Stimulated activated memory B cell treated with anti-CD40 and anti-IgM and Interleukin-4, amounts not matched to agents 10 μg/mL and 1 μg/mL and 100 μg/mL, for 72 hours (primary cell): ENCODE results near the gene ARVCF.
"Not testable (repeated sequence)": the region's sequence is repeated elsewhere in the genome, so short reads cannot be mapped to it uniquely, and the experiment has no call there.

Source experiments
- ATAC-seq: fragments of 150-1000 bp; cut with Tn5 transposase; 2 replicates; pipeline ENCODE4 v1.10.0; 2021
- H3K27ac Mint-ChIP-seq: one replicate; pipeline ENCODE4 v1.8.0; 2022; ENCODE audit warnings: mild to moderate bottlenecking, mixed read lengths
- H3K27me3 Mint-ChIP-seq: one replicate; pipeline ENCODE4 v1.8.0; 2022; ENCODE audit warnings: mixed read lengths
- H3K36me3 Mint-ChIP-seq: one replicate; pipeline ENCODE4 v1.8.0; 2022; ENCODE audit warnings: mixed read lengths
- H3K4me1 Mint-ChIP-seq: one replicate; pipeline ENCODE4 v1.8.0; 2022; ENCODE audit warnings: mixed read lengths
- H3K4me3 Mint-ChIP-seq: one replicate; pipeline ENCODE4 v1.8.0; 2022; ENCODE audit warnings: mild to moderate bottlenecking, moderate library complexity, mixed read lengths
- H3K9me3 Mint-ChIP-seq: one replicate; pipeline ENCODE4 v1.8.0; 2022; ENCODE audit warnings: mixed read lengths

The ARVCF gene

DNA sequence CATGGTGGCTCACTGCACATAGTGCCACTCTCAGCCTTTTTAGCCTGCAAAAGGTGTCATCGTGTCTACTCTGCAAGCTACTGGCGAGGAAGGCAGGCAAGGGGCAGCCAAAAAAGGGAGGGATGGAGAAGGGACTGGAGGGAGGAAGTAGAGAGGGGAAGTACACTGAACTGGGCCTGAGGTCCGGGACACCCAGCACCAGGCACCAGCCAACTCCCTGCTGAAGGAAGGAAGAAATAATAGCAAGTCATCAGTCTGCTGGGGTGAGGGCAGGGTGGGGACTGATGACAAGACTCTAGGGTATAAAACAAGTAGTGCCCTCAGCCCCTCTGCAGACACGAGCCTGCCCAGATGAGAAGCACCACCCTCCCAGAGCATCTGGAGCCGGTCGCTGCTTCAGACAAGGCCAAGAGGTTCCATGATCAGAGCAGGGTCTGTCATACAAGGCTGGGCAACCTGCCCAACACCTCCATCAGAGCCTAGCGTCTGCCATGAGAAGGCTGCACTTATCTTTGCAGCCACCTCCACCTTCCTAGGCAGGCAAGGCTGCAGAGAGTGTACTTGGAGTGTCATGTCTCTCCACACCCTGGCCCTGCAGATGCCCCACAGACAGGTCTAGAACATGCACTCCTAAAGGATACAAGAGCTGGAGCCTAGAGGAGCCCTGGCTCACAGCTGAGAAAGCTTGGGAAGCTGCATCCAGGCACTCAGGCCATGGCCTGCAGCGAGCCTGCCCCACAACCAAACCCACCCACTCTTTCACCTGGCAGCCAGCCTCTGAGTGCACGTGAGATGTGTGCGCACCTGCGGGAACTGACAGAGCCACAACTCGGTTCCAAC, 84.0 kb downstream of the ARVCF start:
- no peak overlapping the region for H3K27ac Mint-ChIP-seq
- peaks cover 31% of the 10 kb centered on the region for H3K36me3 Mint-ChIP-seq
- H3K9me3 Mint-ChIP-seq, result peaks cover 8% of the 10 kb centered on the region
- H3K4me1 Mint-ChIP-seq, result no peaks in the 10 kb centered on the region
- H3K27me3 Mint-ChIP-seq, result no peaks in the 10 kb centered on the region
- ATAC-seq, result peak; percentile 16
- H3K4me3 Mint-ChIP-seq, result no peak overlapping the region

DNA sequence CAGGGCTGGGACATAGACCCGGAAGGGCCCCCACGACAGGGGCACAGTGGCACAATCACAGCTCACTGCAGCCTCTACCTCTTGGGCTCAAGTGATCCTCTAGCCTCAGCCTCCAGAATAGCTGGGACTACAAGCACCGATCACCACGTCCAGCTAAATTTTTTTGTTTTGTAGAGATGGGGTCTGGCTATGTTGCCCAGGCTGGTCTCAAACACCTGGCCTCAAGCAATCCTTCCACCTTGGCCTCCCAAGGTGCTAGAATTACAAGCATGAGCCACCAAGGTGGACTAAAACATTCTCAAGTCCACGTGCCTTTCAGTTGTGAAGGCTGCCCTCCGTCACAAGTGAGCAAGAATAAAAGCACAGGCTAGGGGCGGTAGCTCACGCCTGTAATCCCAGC, 85.1 kb downstream of the ARVCF start:
- H3K27me3 Mint-ChIP-seq, result no peaks in the 10 kb centered on the region
- peaks cover 24% of the 10 kb centered on the region for H3K36me3 Mint-ChIP-seq
- no peak overlapping the region for H3K27ac Mint-ChIP-seq
- no peak overlapping the region for H3K4me3 Mint-ChIP-seq
- peaks cover 5% of the 10 kb centered on the region for H3K9me3 Mint-ChIP-seq
- H3K4me1 Mint-ChIP-seq, result no peaks in the 10 kb centered on the region
- ATAC-seq, result no peak

DNA sequence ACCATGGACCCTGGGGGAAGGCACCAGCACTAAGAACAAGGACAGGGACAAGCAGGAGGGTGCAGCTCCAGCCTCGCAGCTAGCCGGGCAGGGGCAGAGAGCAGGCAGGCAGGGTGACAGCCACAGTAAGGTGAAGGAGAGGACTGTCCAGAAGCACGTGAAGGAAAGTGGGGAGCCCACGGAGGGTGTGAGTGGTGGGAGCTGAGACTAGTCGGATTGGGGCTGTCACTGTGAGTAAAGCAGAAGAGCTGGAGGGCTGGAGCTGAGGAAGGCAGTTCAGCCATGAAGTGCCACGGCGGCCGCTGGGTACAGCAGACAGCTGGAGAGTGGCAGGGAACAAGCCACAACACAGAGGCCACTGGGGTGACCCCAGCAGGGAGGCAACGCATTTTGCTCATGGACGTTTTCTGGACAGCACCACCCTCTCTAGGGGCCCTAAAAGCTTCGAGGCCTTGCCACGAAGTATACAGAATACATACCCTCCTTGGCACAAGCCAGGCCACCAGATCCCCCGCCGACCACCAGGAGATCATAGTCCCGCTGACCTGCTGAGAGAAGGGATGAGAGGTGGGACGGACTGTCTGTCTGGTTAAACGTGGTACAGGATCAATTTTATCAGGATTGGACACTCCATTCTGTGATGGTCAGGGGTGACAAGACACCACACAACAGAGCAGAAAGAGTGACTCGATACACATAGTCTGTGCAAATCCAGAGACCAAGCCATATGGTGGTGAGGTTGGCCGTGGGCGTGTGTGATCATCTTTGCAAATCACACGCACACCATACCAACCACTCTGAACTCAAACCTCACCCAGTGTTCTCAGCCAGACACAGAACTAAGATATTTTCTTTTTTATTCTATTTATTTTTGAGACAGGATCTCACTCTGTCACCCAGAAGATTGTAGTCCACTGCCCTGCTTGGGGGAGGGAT, 85.8 kb downstream of the ARVCF start:
- Mint-ChIP-seq H3K27ac (no peak overlapping the region), H3K36me3 (peaks cover 17% of the 10 kb centered on the region), H3K4me3 (no peak overlapping the region), H3K4me1 (no peaks in the 10 kb centered on the region), H3K27me3 (no peaks in the 10 kb centered on the region), H3K9me3 (no peaks in the 10 kb centered on the region)
- no peak for ATAC-seq

DNA sequence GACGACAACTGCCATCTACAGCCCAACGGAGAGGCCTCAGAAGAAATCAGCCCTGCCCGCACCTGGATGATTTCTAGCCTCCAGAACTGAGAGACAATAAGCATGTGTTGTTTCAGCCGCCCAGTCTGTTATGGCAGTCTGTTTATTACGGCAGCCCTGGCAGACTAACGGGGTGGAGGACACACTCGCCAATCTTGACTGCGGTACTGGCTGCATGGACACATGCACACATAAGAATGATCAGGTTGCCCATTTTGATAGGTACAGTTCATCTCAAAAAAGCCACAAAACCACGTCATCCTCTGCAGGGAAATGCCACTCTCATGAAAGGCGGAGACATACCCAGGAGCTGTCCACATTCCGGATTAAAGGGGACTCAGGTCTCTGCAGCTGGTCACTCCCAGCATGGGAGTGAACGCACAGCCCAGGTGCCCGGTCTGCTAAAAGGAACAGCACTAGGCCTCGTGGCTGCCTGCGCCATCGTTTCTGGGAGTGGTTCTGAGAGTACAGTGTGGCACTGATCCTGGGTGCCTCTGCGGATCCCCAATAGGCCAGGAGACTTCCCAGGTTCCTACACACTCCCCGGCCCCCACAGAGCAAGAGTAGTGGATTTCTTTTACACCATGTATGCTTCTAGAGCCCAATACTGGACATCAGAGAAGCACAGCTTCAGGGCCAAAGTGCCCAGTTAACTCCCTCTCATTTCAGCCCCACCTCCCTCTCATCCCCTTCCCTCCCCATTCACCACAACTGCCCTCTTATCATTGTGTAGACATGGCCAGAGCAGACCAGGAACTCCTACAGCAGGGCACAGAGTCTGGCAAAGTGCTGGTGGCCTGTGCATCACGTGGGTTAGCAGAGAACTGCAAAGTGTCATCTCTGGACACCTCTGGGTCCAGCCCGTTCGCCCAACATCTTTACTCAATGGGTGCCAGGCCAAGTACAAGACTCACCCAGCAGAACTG, 86.8 kb downstream of the ARVCF start:
- H3K9me3 Mint-ChIP-seq, result no peaks in the 10 kb centered on the region
- H3K27me3 Mint-ChIP-seq, result no peaks in the 10 kb centered on the region
- peaks cover 17% of the 10 kb centered on the region for H3K36me3 Mint-ChIP-seq
- ATAC-seq, result no peak
- H3K27ac Mint-ChIP-seq, result no peak overlapping the region
- no peak overlapping the region for H3K4me3 Mint-ChIP-seq
- no peaks in the 10 kb centered on the region for H3K4me1 Mint-ChIP-seq

DNA sequence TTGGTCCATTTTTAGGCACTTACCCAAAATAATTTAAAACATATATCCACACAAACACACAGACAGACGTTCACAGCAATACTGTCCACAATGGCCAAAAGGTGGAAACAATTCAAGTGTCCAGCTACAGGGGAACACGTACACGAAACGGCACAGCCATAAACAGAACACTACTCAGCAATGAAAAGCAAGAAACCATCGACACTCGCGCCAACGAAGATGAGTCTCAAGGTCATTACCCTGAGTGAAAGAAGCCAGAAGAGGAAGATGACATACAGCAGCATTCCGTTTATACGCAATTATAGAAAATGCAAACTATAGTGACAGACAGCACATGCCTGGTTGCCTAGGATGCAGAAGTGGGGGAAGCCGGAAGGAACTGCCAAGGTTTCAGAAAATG, 88.4 kb downstream of the ARVCF start:
- no peaks in the 10 kb centered on the region for H3K9me3 Mint-ChIP-seq
- H3K4me3 Mint-ChIP-seq, result no peak overlapping the region
- H3K27ac Mint-ChIP-seq, result no peak overlapping the region
- no peaks in the 10 kb centered on the region for H3K4me1 Mint-ChIP-seq
- no peaks in the 10 kb centered on the region for H3K27me3 Mint-ChIP-seq
- peaks cover 26% of the 10 kb centered on the region for H3K36me3 Mint-ChIP-seq
- ATAC-seq, result no peak

DNA sequence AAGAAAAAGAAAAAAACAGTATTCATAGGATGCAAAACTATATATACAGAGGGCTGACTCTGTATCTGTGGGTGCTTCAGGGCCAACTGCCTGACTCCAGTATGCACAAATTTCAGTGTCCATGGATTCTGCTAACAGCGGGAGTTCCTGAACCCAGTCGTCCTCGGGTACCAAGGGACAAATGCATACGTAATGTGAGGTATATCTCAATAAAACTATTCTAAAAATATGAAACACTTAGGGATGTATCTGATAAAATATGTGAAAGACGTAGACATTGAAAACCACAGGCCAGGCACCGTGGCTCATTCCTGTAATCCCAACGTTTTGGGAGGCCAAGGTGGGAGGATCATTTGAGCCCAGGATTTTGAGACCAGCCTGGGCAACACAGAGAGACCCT, 88.9 kb downstream of the ARVCF start:
- no peaks in the 10 kb centered on the region for H3K9me3 Mint-ChIP-seq
- peaks cover 26% of the 10 kb centered on the region for H3K36me3 Mint-ChIP-seq
- no peak for ATAC-seq
- no peak overlapping the region for H3K27ac Mint-ChIP-seq
- no peaks in the 10 kb centered on the region for H3K4me1 Mint-ChIP-seq
- no peaks in the 10 kb centered on the region for H3K27me3 Mint-ChIP-seq
- no peak overlapping the region for H3K4me3 Mint-ChIP-seq

DNA sequence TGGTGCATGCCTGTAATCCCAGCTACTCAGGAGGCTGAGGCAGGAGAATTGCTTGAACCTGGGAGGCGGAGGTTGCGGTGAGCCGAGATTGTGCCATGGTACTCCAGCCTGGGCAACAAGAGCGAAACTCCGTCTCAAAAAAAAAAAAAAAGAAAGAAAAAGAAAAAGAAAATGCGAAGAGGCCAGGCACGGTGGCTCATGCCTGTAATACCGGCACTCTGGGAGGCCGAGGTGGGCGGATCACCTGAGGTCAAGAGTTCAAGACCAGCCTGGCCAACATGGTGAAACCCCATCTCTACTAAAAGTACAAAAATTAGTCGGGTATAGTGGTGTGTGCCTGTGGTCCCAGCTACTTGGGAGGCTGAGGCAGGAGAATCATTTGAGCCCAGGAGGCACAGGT, 90.6 kb downstream of the ARVCF start:
- H3K4me3 Mint-ChIP-seq, H3K27me3 Mint-ChIP-seq, H3K9me3 Mint-ChIP-seq, H3K27ac Mint-ChIP-seq, ATAC-seq, H3K4me1 Mint-ChIP-seq: not testable (repeated sequence)
- H3K36me3 Mint-ChIP-seq, result peaks cover 26% of the 10 kb centered on the region

DNA sequence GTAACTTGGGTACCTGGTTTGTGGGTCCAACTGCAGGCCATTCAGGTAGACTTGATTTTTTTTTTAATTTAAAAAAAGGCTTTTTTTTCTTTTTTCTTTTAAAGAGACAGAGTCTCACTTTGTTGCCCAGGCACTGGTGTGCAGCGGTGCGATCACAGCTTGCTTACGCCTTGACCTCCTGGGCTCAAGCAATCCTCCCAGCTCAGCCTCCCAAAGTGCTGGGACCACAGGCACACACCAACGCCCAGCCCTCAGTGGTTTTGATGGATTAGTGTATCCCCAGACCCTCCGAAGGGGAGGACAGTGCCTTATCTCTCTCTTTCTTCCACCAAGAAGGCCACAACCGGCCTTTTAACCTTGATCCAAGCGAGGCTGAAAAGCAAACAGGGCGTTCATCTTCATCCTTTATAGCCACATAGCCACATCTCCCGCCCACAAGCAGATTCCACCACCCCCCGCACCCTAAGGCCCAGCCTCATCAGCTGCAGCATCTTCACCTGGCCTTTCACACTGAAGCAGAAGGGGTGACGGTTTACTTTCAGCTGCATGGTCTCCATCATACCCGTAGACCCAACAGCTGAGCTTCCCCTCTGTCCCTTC, 92.6 kb downstream of the ARVCF start:
- Mint-ChIP-seq H3K36me3 (peaks cover 20% of the 10 kb centered on the region), H3K27me3 (no peaks in the 10 kb centered on the region), H3K9me3 (no peaks in the 10 kb centered on the region), H3K27ac (no peak overlapping the region), H3K4me1 (no peaks in the 10 kb centered on the region), H3K4me3 (no peak overlapping the region)
- no peak for ATAC-seq

DNA sequence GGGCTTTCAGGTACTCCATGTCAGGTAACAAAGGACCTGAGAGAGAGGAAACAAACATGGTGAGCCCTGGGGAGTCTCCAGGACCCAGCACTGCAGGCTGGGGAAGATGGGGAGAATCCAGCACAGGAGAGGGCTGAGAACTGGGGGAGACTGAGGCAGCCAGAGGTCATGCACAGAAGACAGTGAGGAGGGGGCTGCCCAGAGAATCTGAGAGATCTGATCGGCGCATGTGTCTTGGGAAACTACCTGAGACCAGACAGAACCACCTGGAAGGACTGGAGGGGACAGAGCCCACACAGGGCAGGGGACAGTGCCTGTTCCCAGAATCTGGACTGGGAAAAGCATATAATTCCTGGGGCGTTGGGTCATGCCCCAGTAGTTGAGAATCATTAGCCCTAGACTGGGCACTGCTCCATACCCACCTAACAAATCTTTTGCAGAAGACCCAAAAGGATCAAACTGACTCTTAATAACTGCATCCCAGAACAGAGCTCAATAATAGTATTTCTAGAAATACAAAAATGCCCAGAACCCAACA, 95.0 kb downstream of the ARVCF start:
- Mint-ChIP-seq H3K4me1 (no peaks in the 10 kb centered on the region), H3K9me3 (no peaks in the 10 kb centered on the region), H3K27ac (no peak overlapping the region), H3K36me3 (peaks cover 26% of the 10 kb centered on the region), H3K4me3 (no peak overlapping the region), H3K27me3 (no peaks in the 10 kb centered on the region)
- no peak for ATAC-seq
